GM19238 (cell line): ENCODE data around the gene MATN1.

ENCODE experiments used
- DNase-seq: peaks from one replicate; pipeline ENCODE4 v3.0.0; 2011; ENCODE audit warnings: low spot score; ENCODE audit not compliant: insufficient read length

Gene MATN1

GRCh38 chr1:30683699-30684098, 39.7 kb downstream of the MATN1 start:
- no peak for DNase-seq

GRCh38 chr1:30682396-30683275, 40.7 kb downstream of the MATN1 start:
- DNase-seq = no peak

- no peak for DNase-seq
Measured at GRCh38 chr1:30681782-30682181, 41.6 kb downstream of the MATN1 start.

- no peak for DNase-seq
Measured at GRCh38 chr1:30680879-30681278, 42.5 kb downstream of the MATN1 start.

- DNase-seq = no peak
Measured at GRCh38 chr1:30680429-30680828, 43.0 kb downstream of the MATN1 start.

- no peak for DNase-seq
Measured at GRCh38 chr1:30679976-30680305, 43.4 kb downstream of the MATN1 start.

DNA sequence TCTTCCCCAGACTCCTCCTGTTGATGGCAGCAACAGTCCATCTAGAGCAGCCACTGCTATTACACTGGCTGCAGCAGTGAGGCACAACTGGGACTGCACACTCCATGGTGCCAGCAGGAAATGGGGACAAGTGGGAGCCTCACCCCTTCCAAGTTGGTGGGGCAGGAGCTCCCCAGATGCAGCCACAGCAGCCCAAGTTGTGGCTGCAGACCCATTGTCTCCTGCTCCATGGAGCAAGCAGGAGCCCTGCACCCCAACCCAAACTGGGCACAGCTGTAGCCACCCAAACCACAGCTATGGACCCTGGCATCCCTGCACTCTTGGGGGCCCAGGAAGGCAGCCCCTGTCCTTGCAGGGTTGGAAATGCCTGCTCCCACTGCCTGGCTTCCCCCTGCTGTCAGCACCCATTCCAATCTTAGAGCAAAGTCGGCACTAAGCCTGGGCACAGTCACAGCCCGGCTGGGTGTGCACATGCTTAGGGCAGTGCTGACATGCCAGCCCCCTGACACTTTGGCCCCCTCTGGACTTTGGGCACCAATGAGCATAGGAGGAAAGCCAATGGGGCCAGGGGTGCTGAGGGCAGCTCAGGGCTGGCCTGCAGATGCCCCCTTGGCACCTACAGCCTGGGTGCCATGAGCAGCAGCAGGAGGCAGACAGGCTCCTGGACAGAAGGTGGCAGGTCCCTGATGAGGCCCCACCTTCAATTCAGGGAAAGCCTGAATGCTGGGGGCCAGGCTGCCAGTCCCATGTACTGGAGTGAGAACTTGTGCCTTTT, 44.0 kb downstream of the MATN1 start:
- no peak for DNase-seq

DNA sequence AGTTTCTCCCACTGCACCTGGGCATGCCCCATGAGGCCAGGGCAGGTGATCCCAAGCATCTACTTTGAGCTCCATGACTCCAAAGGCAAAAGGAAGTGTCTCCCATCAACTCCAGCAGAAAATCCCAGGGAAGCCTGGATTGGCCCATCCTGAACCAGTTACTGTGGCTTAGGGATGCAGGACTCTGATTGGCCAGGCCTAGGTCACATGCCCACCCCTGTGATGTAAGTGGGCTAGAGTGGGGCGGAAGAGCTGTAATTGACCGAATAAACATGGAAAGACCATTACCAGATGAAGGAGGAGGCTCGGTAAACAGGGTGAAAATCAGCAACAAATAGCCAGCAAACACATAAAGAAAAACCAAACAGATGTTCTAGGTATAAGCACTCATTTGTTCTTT, 45.2 kb downstream of the MATN1 start:
- no peak for DNase-seq

GRCh38 chr1:30677471-30677870, 45.9 kb downstream of the MATN1 start:
- no peak for DNase-seq

DNA sequence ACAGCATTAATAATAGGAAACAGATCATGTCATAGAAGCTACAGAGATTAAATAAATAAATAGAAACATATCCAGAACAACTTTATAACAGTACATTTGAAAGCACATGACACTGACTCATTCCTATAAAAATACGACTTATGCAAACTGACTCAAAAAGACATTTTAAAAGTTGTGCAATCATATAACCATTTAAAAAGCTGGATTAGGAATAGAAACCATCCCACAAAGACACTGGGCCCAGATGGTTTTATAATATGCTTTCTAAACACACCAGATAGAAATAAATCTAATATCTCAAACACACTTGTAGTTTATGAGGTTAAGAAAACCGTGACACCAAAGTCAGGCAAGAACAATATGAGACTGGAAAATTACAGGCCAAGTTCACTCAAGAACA, 47.6 kb downstream of the MATN1 start:
- DNase-seq = no peak

DNA sequence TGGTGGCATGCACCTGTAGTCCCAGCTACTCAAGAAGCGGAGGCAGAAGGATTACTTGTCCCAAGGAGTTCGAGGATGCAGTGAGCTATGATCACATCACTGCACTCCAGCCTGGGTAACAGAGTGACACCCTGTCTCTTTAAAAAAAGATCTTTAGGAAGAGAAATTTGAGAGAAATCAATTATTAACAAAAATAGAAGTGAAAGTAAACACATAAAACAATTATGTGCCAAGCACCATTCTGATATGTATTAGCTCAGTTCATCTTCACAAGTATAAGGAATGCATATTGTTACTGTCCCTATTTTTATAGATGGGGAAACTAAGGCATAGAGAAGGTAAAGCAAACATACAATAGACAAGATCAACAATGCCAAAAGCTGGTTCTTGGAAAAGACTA, 48.1 kb downstream of the MATN1 start:
- no peak for DNase-seq

DNA sequence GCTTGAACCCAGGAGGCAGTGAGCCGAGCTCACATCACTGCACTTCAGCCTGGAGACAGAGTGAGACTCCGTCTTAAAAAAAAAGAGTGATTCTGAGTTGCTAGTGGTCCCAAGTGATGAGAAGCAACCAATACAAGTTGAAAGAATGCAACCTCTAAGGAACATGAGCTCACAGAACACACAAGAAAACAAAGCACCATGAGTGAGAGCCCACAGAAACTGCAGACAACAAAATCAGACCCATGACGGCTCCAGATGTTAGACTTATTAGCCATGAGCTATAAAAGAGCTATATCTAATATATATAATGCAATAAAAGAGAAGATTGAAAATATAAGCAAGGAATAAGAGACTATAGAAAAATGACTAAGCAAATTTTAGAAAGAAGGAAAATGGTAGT, 50.0 kb downstream of the MATN1 start:
- no peak for DNase-seq

DNA sequence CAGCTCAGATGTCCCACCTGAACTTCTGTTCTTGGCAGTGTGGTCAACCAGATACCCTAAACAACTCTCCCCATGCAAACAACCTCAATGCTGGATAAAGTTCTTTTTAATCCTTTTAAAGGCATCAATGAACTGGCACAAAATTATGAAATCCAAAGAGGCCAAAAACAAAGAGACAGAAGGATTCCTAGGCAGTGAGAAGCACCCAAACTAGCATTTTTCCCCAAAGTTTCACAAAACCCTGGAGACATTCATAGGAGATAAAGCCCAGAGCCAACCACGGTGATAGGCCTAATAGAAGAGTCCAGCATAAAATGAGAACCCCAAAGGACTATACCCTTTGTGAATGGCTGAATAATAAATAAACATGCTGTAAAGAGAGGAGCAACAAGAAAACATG, 50.7 kb downstream of the MATN1 start:
- DNase-seq = no peak

- no peak for DNase-seq
Measured at GRCh38 chr1:30670240-30671060, 52.9 kb downstream of the MATN1 start.

GRCh38 chr1:30668546-30669327, 54.6 kb downstream of the MATN1 start:
- no peak for DNase-seq

- no peak for DNase-seq
Measured at GRCh38 chr1:30668024-30668423, 55.4 kb downstream of the MATN1 start.

GRCh38 chr1:30666756-30667273, 56.6 kb downstream of the MATN1 start:
- DNase-seq = no peak

- DNase-seq = no peak
Measured at GRCh38 chr1:30665216-30666010, 58.0 kb downstream of the MATN1 start.

DNA sequence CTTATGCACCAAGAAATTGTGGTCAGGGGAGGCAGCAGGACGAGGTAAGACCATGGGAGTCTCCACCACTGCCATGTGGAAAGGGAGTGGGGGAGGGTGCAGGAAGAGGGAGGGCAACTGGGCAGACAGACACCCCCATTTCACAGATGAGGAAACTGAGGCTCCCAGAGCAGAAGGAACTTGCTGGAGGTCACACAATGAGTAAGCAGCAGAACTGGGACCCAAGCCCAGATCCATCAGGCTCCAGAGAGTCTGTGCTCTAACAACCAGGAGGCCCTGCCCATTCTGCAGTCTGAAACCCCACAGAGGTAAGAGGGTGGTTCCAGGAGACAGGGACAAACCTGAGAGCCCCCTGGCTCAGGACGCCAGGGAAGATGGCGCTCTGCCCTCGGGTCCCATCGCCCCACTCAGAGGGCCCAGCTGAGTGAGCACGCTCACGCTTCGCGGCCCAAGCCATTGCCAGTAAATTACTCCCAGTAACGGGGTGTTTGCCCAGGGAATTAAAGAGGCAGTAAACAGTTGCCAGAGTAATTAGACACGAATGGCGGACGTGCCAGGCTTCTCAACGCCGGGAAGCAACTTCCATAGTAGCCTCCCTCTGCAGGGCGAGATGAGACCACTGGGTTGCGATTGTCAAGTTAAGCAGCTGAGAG, 59.2 kb downstream of the MATN1 start:
- no peak for DNase-seq
